Measurements from ENCODE around the gene EFS. TPM values are rescaled to one million over a fixed set of nuclear protein-coding genes. Genes with fewer than 3 reads are reported as not detected.
"Not testable (repeated sequence)": the region's sequence is repeated elsewhere in the genome, so short reads cannot be mapped to it uniquely, and the experiment has no call there.

EFS gene
- total RNA-seq, 1 experiment from 2014 or later = 0.14 TPM

GRCh38 chr14:23386999-23387398 is 22.0 kb upstream of the EFS start:
- Mint-ChIP-seq H3K27ac (ENCODE audit: unreplicated experiment) (no peak overlapping the region), H3K36me3 (ENCODE audit: insufficient read depth, unreplicated experiment) (no peaks in the 10 kb centered on the region), H3K9me3 (ENCODE audit: unreplicated experiment) (no peaks in the 10 kb centered on the region), H3K4me1 (ENCODE audit: low read depth, unreplicated experiment) (no peaks in the 10 kb centered on the region), H3K27me3 (ENCODE audit: insufficient read depth, unreplicated experiment) (peaks cover 22% of the 10 kb centered on the region), H3K4me3 (ENCODE audit: unreplicated experiment) (no peak overlapping the region)
- H3K27me3 ChIP-seq (replicated peaks; ENCODE audit: control insufficient read depth, insufficient read depth, low read length) = no peaks in the 10 kb centered on the region; the same call in 1 of the 2 replicates
- no peaks in the 10 kb centered on the region for H3K9me3 ChIP-seq
- intact Hi-C loops (cut with micrococcal nuclease; ENCODE audit: unreplicated experiment) = loop anchor here (10.0 kb wide), 1 partner anchor 268 kb away; no protein-coding TSS in a partner anchor
- TF ChIP-seq, protein P1, sequence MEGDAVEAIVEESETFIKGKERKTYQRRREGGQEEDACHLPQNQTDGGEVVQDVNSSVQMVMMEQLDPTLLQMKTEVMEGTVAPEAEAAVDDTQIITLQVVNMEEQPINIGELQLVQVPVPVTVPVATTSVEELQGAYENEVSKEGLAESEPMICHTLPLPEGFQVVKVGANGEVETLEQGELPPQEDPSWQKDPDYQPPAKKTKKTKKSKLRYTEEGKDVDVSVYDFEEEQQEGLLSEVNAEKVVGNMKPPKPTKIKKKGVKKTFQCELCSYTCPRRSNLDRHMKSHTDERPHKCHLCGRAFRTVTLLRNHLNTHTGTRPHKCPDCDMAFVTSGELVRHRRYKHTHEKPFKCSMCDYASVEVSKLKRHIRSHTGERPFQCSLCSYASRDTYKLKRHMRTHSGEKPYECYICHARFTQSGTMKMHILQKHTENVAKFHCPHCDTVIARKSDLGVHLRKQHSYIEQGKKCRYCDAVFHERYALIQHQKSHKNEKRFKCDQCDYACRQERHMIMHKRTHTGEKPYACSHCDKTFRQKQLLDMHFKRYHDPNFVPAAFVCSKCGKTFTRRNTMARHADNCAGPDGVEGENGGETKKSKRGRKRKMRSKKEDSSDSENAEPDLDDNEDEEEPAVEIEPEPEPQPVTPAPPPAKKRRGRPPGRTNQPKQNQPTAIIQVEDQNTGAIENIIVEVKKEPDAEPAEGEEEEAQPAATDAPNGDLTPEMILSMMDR (IDR thresholded peaks at IDR 0.05; ENCODE audit: insufficient read depth in 1 of 2, low read depth in 1 of 2, low read length in 1 of 2, severe bottlenecking in 1 of 2, unreplicated experiment in 1 of 2) = no peak
- H3K4me3 ChIP-seq (ENCODE audit: low read depth, low read length) = no peak overlapping the region
- H3K4me1 ChIP-seq = no peaks in the 10 kb centered on the region
- no peaks in the 10 kb centered on the region for H3K36me3 ChIP-seq (ENCODE audit: control insufficient read depth, insufficient read depth, low read length)
- ChIA-PET POLR2A (no interaction called here), CTCF (no interaction called here)
- DNase-seq = no peak
- no TSS peak for BruUV-seq (replicated peaks)

DNA sequence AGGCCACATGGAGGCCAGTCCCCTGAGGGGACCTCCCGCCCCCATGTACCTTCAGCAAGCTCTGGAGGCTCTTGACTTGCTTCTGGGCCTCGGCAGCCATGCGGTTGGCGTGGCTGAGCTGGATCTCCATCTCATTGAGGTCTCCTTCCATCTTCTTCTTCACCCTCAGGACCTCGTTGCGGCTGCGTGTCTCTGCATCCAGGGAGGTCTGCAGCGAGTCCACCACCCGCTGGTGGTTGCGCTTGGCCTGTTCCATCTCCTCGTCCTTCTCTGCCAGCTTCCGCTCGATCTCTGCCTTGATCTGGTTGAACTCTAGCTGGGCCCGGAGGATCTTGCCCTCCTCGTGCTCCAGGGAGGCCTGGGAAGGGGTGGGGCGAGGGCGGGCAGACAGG is 21.3 kb upstream of the EFS start:
- DNase-seq; H3K27me3 ChIP-seq (replicated peaks; ENCODE audit: control insufficient read depth, insufficient read depth, low read length); H3K4me3 Mint-ChIP-seq (ENCODE audit: unreplicated experiment); BruUV-seq (replicated peaks); H3K36me3 Mint-ChIP-seq (ENCODE audit: insufficient read depth, unreplicated experiment); H3K4me3 ChIP-seq (ENCODE audit: low read depth, low read length); H3K4me1 Mint-ChIP-seq (ENCODE audit: low read depth, unreplicated experiment); H3K4me1 ChIP-seq; H3K36me3 ChIP-seq (ENCODE audit: control insufficient read depth, insufficient read depth, low read length); H3K9me3 Mint-ChIP-seq (ENCODE audit: unreplicated experiment); H3K9me3 ChIP-seq; H3K27ac Mint-ChIP-seq (ENCODE audit: unreplicated experiment): not testable (repeated sequence)
- intact Hi-C loops (cut with micrococcal nuclease; ENCODE audit: unreplicated experiment) = loop anchor here (10.0 kb wide), 1 partner anchor 269 kb away; no protein-coding TSS in a partner anchor
- peaks cover 26% of the 10 kb centered on the region for H3K27me3 Mint-ChIP-seq (ENCODE audit: insufficient read depth, unreplicated experiment)
- POLR2A ChIA-PET = interaction anchor here (0.6 kb wide), 1 partner anchor 38 kb away, joined by 3 read pairs; no protein-coding TSS in a partner anchor
- CTCF ChIA-PET = interaction anchor here (1.2 kb wide), 1 partner anchor 70 kb away, joined by 3 read pairs; no protein-coding TSS in a partner anchor

GRCh38 chr14:23385642-23386265 is 20.8 kb upstream of the EFS start:
- CTCF ChIA-PET = interaction anchor here (1.2 kb wide), 1 partner anchor 71 kb away, joined by 3 read pairs; no protein-coding TSS in a partner anchor
- no peaks in the 10 kb centered on the region for H3K9me3 ChIP-seq
- TF ChIP-seq, protein P1 (IDR thresholded peaks at IDR 0.05; ENCODE audit: insufficient read depth in 1 of 2, low read depth in 1 of 2, low read length in 1 of 2, severe bottlenecking in 1 of 2, unreplicated experiment in 1 of 2) = peak in 1 of 2 experiments; percentile 17
- no peaks in the 10 kb centered on the region for H3K4me1 ChIP-seq
- H3K27me3 ChIP-seq (replicated peaks; ENCODE audit: control insufficient read depth, insufficient read depth, low read length) = no peaks in the 10 kb centered on the region
- no TSS peak for BruUV-seq (replicated peaks)
- POLR2A ChIA-PET = interaction anchor here (0.6 kb wide), 1 partner anchor 39 kb away, joined by 3 read pairs; no protein-coding TSS in a partner anchor
- no peaks in the 10 kb centered on the region for H3K9me3 Mint-ChIP-seq (ENCODE audit: unreplicated experiment)
- H3K36me3 Mint-ChIP-seq (ENCODE audit: insufficient read depth, unreplicated experiment) = no peaks in the 10 kb centered on the region
- no peak overlapping the region for H3K4me3 ChIP-seq (ENCODE audit: low read depth, low read length)
- peaks cover 21% of the 10 kb centered on the region for H3K27me3 Mint-ChIP-seq (ENCODE audit: insufficient read depth, unreplicated experiment)
- intact Hi-C loops (cut with micrococcal nuclease; ENCODE audit: unreplicated experiment) = loop anchor here (10.0 kb wide), 1 partner anchor 269 kb away; no protein-coding TSS in a partner anchor
- H3K4me1 Mint-ChIP-seq (ENCODE audit: low read depth, unreplicated experiment) = no peaks in the 10 kb centered on the region
- no peak overlapping the region for H3K27ac Mint-ChIP-seq (ENCODE audit: unreplicated experiment)
- H3K36me3 ChIP-seq (ENCODE audit: control insufficient read depth, insufficient read depth, low read length) = no peaks in the 10 kb centered on the region
- H3K4me3 Mint-ChIP-seq (ENCODE audit: unreplicated experiment) = no peak overlapping the region
- DNase-seq = peak in 1 of 2 experiments; percentile 13
